ENCODE results near the gene ZCCHC24. TPM values are rescaled to one million over a fixed set of nuclear protein-coding genes. Genes with fewer than 3 reads are reported as not detected.
A peak's percentile ranks its signal among the peaks of the same experiment; 100 is the strongest.

ZCCHC24 gene
- total and polyA plus RNA-seq, 2 of the 8 experiments (the other 6 are each of a cell fraction or from before 2014, with no cell fraction given) = 3.9 to 6.9 TPM

- Histone ChIP-seq H2BK12ac (ENCODE audit: low read depth, low read length) (no peak overlapping the region; the same call in 1 of the 2 replicates), H3K4me1 (replicated peaks in 1 of 4; ENCODE audit: control insufficient read depth in 3 of 4, insufficient read depth in 4 of 4, low read length in 3 of 4) (peaks cover 0 to 14% (median 6%) of the 10 kb centered on the region in 4 experiments; a peak in 6 of 7 replicates), H3K27me3 (replicated peaks in 1 of 4; ENCODE audit: control insufficient read depth in 3 of 4, extremely low read depth in 1 of 4, insufficient read depth in 3 of 4, low read length in 3 of 4) (no peaks in the 10 kb centered on the region), H3K9me3 (ENCODE audit: insufficient read depth in 2 of 2, low read depth in 1 of 2, low read length in 1 of 2) (no peaks in the 10 kb centered on the region), H3K36me3 (ENCODE audit: control insufficient read depth in 2 of 4, insufficient read depth in 4 of 4, low read length in 3 of 4) (peaks cover 8 to 18% (median 13%) of the 10 kb centered on the region in 4 experiments; a peak in 7 of 8 replicates), H3K27ac (ENCODE audit: low read depth, low read length) (no peak overlapping the region), H3K9ac (replicated peaks in 1 of 4; ENCODE audit: extremely low read depth in 1 of 4, low read depth in 3 of 4, low read length in 3 of 4) (no peak overlapping the region), H2BK15ac (ENCODE audit: low read length) (no peak overlapping the region), H3K23me2 (ENCODE audit: low read depth, low read length) (peaks cover 8% of the 10 kb centered on the region; the same call in 1 of the 2 replicates), H4K91ac (replicated peaks; ENCODE audit: insufficient read length, low read length) (no peak overlapping the region), H3K56ac (replicated peaks; ENCODE audit: insufficient read length, low read depth, low read length) (no peak overlapping the region), H2AK5ac (ENCODE audit: low read depth, low read length) (no peak overlapping the region), H3K14ac (ENCODE audit: insufficient read length) (no peak overlapping the region), H2BK120ac (replicated peaks; ENCODE audit: low read depth, low read length) (no peak overlapping the region), H3K18ac (ENCODE audit: extremely low read depth, low read length) (no peak overlapping the region), H4K8ac (ENCODE audit: extremely low read depth, insufficient read depth, low read length) (no peak overlapping the region), H2BK20ac (ENCODE audit: low read length) (no peak overlapping the region), H3K4me2 (ENCODE audit: insufficient read depth in 1 of 2, low read depth in 2 of 2, low read length in 2 of 2) (no peak overlapping the region), H3K4ac (replicated peaks; ENCODE audit: insufficient read length, low read depth, low read length) (no peak overlapping the region), H4K5ac (ENCODE audit: insufficient read length, low read depth, low read length) (no peak overlapping the region), H3K23ac (ENCODE audit: insufficient read length) (no peak overlapping the region), H2AFZ (ENCODE audit: low read length) (no peak overlapping the region), H3K4me3 (ENCODE audit: extremely low read depth in 1 of 4, insufficient read depth in 2 of 4, low read depth in 3 of 4, low read length in 4 of 4) (no peak overlapping the region), H4K20me1 (replicated peaks in 1 of 2; ENCODE audit: control insufficient read depth in 1 of 2, insufficient read depth in 2 of 2, low read length in 2 of 2) (peaks cover 11 to 12% of the 10 kb centered on the region in 2 experiments), H3K79me2 (ENCODE audit: control insufficient read depth in 1 of 2, insufficient read depth in 2 of 2, low read length in 2 of 2) (peaks cover 0 to 11% of the 10 kb centered on the region in 2 experiments; a peak in 1 of 4 replicates), H3K79me1 (ENCODE audit: low read depth, low read length) (peaks cover 13% of the 10 kb centered on the region; the same call in 1 of the 2 replicates), H2BK5ac (ENCODE audit: low read depth, low read length) (no peak overlapping the region)
- POLR2A ChIA-PET (ENCODE audit: partially characterized antibody) = interaction anchor here (1.2 to 1.4 kb wide), 4 partner anchors 10 to 123 kb away, joined by 3 to 6 read pairs (median 3); no protein-coding TSS in a partner anchor
- DNase-seq (ENCODE audit: low read depth in 1 of 2, low spot score in 2 of 2) = peak in 1 of 2 experiments; percentile 23
- CTCF ChIA-PET (ENCODE audit: partially characterized antibody) = interaction anchor here (0.8 to 6.6 kb wide), 14 partner anchors 11 to 156 kb away, joined by 3 to 50 read pairs (median 4); no protein-coding TSS in a partner anchor
- no peak for FAIRE-seq
- 97% methylated on average over 2 of the region's 2 CpGs; no CpG with 5 or more reads in 1 of the 2 experiments for WGBS, 2 experiments (ENCODE audit: extremely low coverage in 1 of 2, insufficient coverage in 1 of 2, insufficient read length in 1 of 2, insufficient replicate concordance in 2 of 2, low coverage in 1 of 2, low lambda C conversion rate in 2 of 2, missing lambda C conversion rate in 1 of 2)
- no peak for TF ChIP-seq HDAC6 (IDR thresholded peaks at IDR 0.05; ENCODE audit: low read depth, low read length)
- no peak for TF ChIP-seq TAF7 (optimal IDR thresholded peaks at IDR 0.05; ENCODE audit: borderline replicate concordance, low read depth, low read length)
- no peak for TF ChIP-seq SP2 (IDR thresholded peaks at IDR 0.05; ENCODE audit: low read length)
- TF ChIP-seq RNF2 (IDR thresholded peaks at IDR 0.05; ENCODE audit: borderline replicate concordance, low read depth, low read length, missing control alignments, poor library complexity, severe bottlenecking) = no peak
- TF ChIP-seq KDM5A (IDR thresholded peaks at IDR 0.05; ENCODE audit: low read length) = no peak
- no peak for TF ChIP-seq EGR1 (IDR thresholded peaks at IDR 0.05; ENCODE audit: borderline replicate concordance, low read depth, low read length)
- TF ChIP-seq KDM4A (IDR thresholded peaks at IDR 0.05; ENCODE audit: low read depth, low read length, severe bottlenecking) = no peak
- no peak for TF ChIP-seq PHF8 (conservative IDR thresholded peaks at IDR 0.05; ENCODE audit: low read depth, low read length)
Observed at GRCh38 chr10:79346012-79346340, 99.4 kb downstream of the ZCCHC24 start.
